OCI-LY1 (cell line): Measurements from ENCODE around the gene ATF5.
A peak's percentile ranks its signal among the peaks of the same experiment; 100 is the strongest.
"Not testable (repeated sequence)": the region's sequence is repeated elsewhere in the genome, so short reads cannot be mapped to it uniquely, and the experiment has no call there.

ENCODE experiments used
- H2AFZ ChIP-seq: fragments of 200-600 bp; sonication (generic), shearing (Covaris generic); 2 replicates; pipeline ENCODE4 v1.6.0; 2014; ENCODE audit warnings: antibody characterized with exemption, mild to moderate bottlenecking, low read length
- H3F3A ChIP-seq: fragments of 200-600 bp; sonication (generic), shearing (Covaris generic); 2 replicates; pipeline ENCODE4 v1.6.0; 2014; ENCODE audit warnings: mild to moderate bottlenecking, antibody characterized with exemption, low read length, moderate library complexity; ENCODE audit not compliant: insufficient read depth
- H3K27ac ChIP-seq: fragments of 200-600 bp; sonication (generic); 2 replicates; pipeline ENCODE4 v1.5.1; 2014; ENCODE audit warnings: low read length, mixed run types, mild to moderate bottlenecking, low read depth; ENCODE audit not compliant: poor library complexity, severe bottlenecking
- H3K27me3 ChIP-seq: fragments of 200-600 bp; sonication (generic); 2 replicates; pipeline ENCODE4 v1.6.0; 2014; ENCODE audit warnings: antibody characterized with exemption, mild to moderate bottlenecking, low read length, moderate library complexity; ENCODE audit not compliant: insufficient read depth
- H3K36me3 ChIP-seq: fragments of 200-600 bp; sonication (generic); 2 replicates; pipeline ENCODE4 v1.6.1; 2014; ENCODE audit warnings: mild to moderate bottlenecking, antibody characterized with exemption, low read length, moderate library complexity, mixed read lengths; ENCODE audit not compliant: insufficient read depth
- H3K4me1 ChIP-seq: fragments of 200-600 bp; sonication (generic); 2 replicates; pipeline ENCODE4 v1.5.1; 2014; ENCODE audit warnings: mild to moderate bottlenecking, low read length, moderate library complexity; ENCODE audit not compliant: insufficient read depth, severe bottlenecking
- H3K4me2 ChIP-seq: fragments of 200-600 bp; sonication (generic), shearing (Covaris generic); 2 replicates; pipeline ENCODE4 v1.6.1; 2014; ENCODE audit warnings: low read length
- H3K4me3 ChIP-seq: fragments of 200-600 bp; sonication (generic); 2 replicates; pipeline ENCODE4 v1.5.1; 2014; ENCODE audit warnings: low read length, low read depth, mild to moderate bottlenecking, mixed read lengths; ENCODE audit not compliant: poor library complexity, severe bottlenecking
- H3K79me2 ChIP-seq: fragments of 200-600 bp; shearing (Covaris generic); 2 replicates; pipeline ENCODE4 v1.6.1; 2016; ENCODE audit warnings: mixed run types, low read length, mixed read lengths; ENCODE audit not compliant: insufficient read depth
- H3K9ac ChIP-seq: fragments of 200-600 bp; sonication (generic), shearing (Covaris generic); 2 replicates; pipeline ENCODE4 v1.6.1; 2014; ENCODE audit warnings: mild to moderate bottlenecking, low read length, mixed read lengths
- H3K9me2 ChIP-seq: fragments of 200-600 bp; sonication (generic), shearing (Covaris generic); 2 replicates; pipeline ENCODE4 v1.6.1; 2014; ENCODE audit warnings: low read depth, mild to moderate bottlenecking, low read length, mixed read lengths
- H3K9me3 ChIP-seq: fragments of 200-600 bp; shearing (Covaris generic); 2 replicates; pipeline ENCODE4 v1.6.1; 2014; ENCODE audit warnings: low read length, mixed read lengths
- H4K20me1 ChIP-seq: fragments of 200-600 bp; sonication (generic), shearing (Covaris generic); 2 replicates; pipeline ENCODE4 v1.6.0; 2016; ENCODE audit warnings: mild to moderate bottlenecking, low read length; ENCODE audit not compliant: insufficient read depth
- EZH2 ChIP-seq: fragments of 200-600 bp; sonication (generic), shearing (Covaris generic); IDR thresholded peaks from 2 replicates; pipeline ENCODE4 v1.8.0; 2017; ENCODE audit warnings: borderline replicate concordance, mixed run types, mild to moderate bottlenecking, antibody characterized with exemption, low read length, moderate library complexity, mixed read lengths
- TF ChIP-seq, protein P1 (sequence below): fragments of 200-600 bp; sonication (generic), shearing (Covaris generic); IDR thresholded peaks from 2 replicates; pipeline ENCODE4 v1.5.1; 2017; ENCODE audit warnings: mild to moderate bottlenecking, antibody characterized with exemption, low read length, moderate library complexity, mixed read lengths

ATF5 gene

GRCh38 chr19:49939721-49940481 lies 10.9 kb downstream of the ATF5 start:
- no peak for TF ChIP-seq EZH2
- TF ChIP-seq, protein P1, sequence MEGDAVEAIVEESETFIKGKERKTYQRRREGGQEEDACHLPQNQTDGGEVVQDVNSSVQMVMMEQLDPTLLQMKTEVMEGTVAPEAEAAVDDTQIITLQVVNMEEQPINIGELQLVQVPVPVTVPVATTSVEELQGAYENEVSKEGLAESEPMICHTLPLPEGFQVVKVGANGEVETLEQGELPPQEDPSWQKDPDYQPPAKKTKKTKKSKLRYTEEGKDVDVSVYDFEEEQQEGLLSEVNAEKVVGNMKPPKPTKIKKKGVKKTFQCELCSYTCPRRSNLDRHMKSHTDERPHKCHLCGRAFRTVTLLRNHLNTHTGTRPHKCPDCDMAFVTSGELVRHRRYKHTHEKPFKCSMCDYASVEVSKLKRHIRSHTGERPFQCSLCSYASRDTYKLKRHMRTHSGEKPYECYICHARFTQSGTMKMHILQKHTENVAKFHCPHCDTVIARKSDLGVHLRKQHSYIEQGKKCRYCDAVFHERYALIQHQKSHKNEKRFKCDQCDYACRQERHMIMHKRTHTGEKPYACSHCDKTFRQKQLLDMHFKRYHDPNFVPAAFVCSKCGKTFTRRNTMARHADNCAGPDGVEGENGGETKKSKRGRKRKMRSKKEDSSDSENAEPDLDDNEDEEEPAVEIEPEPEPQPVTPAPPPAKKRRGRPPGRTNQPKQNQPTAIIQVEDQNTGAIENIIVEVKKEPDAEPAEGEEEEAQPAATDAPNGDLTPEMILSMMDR: peak; percentile 34; the same call in 1 of the 2 replicates
- Histone ChIP-seq H3K9me3 (no peaks in the 10 kb centered on the region), H2AFZ (no peak overlapping the region), H3K4me1 (no peaks in the 10 kb centered on the region), H3K79me2 (no peaks in the 10 kb centered on the region), H3K9me2 (no peaks in the 10 kb centered on the region), H3F3A (0 out of 2 replicates have a peak, but pooled peaks cover 2% of the 10 kb centered on the region), H3K27ac (no peak overlapping the region), H3K4me2 (no peak overlapping the region), H3K4me3 (no peak overlapping the region), H4K20me1 (no peaks in the 10 kb centered on the region), H3K9ac (no peak overlapping the region), H3K27me3 (no peaks in the 10 kb centered on the region; the same call in 1 of the 2 replicates), H3K36me3 (no peaks in the 10 kb centered on the region)

GRCh38 chr19:49940482-49940791 lies 11.4 kb downstream of the ATF5 start:
- Histone ChIP-seq H3K36me3 (no peaks in the 10 kb centered on the region), H3K27me3 (no peaks in the 10 kb centered on the region; the same call in 1 of the 2 replicates), H3K9ac (no peak overlapping the region), H3K27ac (no peak overlapping the region), H3K4me3 (no peak overlapping the region), H3K9me3 (no peaks in the 10 kb centered on the region), H3K9me2 (no peaks in the 10 kb centered on the region), H3K4me2 (no peak overlapping the region), H2AFZ (no peak overlapping the region), H4K20me1 (no peaks in the 10 kb centered on the region), H3K4me1 (no peaks in the 10 kb centered on the region), H3K79me2 (no peaks in the 10 kb centered on the region), H3F3A (0 out of 2 replicates have a peak, but pooled peaks cover 2% of the 10 kb centered on the region)
- TF ChIP-seq, protein P1: no peak
- no peak for TF ChIP-seq EZH2

DNA sequence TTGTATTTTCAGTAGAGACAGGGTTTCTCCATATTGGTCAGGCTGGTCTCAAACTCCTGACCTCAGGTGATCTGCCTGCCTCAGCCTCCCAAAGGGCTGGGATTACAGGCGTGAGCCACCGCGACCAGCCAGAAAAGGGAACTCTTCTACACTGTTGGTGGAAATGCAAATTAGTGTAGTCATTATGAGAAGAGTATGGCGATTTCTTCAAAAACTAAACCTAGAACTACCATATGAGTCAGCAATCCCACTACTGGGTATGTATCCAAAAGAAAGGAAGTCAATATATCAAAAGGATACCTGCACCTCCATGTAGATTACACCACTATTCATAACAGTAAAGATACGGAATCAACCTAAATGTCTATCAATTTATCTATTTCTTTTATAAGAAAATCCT lies 15.6 kb downstream of the ATF5 start:
- not testable (repeated sequence) for H3K27me3 ChIP-seq, H3K9me3 ChIP-seq, H3K4me2 ChIP-seq, H4K20me1 ChIP-seq, H2AFZ ChIP-seq, H3F3A ChIP-seq, H3K9me2 ChIP-seq, H3K79me2 ChIP-seq, H3K36me3 ChIP-seq, H3K4me1 ChIP-seq, H3K27ac ChIP-seq, H3K9ac ChIP-seq, H3K4me3 ChIP-seq

DNA sequence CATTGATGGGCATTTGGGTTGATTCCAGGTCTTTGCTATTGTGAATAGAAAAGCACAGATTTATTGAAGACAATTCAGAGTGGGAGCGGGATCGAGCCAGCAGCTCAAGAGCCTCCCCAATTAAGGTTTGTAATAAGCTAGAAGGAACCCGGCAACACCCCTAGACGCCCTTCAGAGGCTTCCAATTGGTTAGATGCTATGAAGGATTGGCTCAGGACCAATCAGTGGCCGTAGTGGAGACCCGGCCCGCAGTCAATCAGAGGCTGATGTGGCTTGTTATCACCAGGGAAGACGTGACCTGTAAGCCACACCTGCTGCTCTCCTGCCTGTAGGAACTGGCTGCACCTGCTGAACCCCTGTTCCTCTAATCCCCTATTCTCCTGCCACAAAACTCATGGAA lies 17.4 kb downstream of the ATF5 start:
- H3K27me3 ChIP-seq: no peaks in the 10 kb centered on the region; the same call in 1 of the 2 replicates
- no peak overlapping the region for H3K9ac ChIP-seq
- H3K79me2 ChIP-seq: no peaks in the 10 kb centered on the region
- H3K4me2 ChIP-seq: no peak overlapping the region
- H3K4me1 ChIP-seq: no peaks in the 10 kb centered on the region
- no peaks in the 10 kb centered on the region for H3K9me3 ChIP-seq
- TF ChIP-seq, protein P1: no peak
- no peak for TF ChIP-seq EZH2
- no peaks in the 10 kb centered on the region for H4K20me1 ChIP-seq
- no peak overlapping the region for H3K4me3 ChIP-seq
- no peaks in the 10 kb centered on the region for H3F3A ChIP-seq
- H3K27ac ChIP-seq: no peak overlapping the region
- H2AFZ ChIP-seq: no peak overlapping the region
- no peaks in the 10 kb centered on the region for H3K9me2 ChIP-seq
- no peaks in the 10 kb centered on the region for H3K36me3 ChIP-seq
